HG03108 (cell line): ENCODE data around the gene NRROS.

Source experiments
- ATAC-seq: cut with Tn5 transposase; IDR thresholded peaks from one replicate; pipeline ENCODE4 v1.9.1; 2021; ENCODE audit warnings: moderate library complexity; ENCODE audit not compliant: unreplicated experiment

NRROS gene

GRCh38 chr3:196673632-196674031, 34.1 kb downstream of the NRROS start:
- no peak for ATAC-seq

GRCh38 chr3:196677353-196677752, 37.9 kb downstream of the NRROS start:
- ATAC-seq: no peak

DNA sequence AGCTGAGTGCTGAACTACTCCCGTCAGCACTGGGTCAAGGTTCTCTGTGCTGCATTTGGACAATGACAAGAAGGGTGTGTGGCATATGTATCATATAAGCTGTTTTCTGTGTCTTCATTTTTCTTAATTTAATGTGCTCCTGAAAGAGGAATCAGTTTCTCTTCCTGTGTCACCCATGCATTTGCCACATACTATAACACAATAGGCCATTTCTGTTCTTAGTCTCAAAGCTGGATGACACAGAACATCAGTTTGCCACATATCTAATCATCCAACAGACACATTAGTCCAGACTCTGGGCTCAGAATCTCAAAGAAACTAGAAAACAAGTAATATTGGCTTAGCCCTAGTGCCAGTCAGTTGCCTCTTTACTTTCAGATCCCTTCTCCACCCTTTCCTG, 38.4 kb downstream of the NRROS start:
- no peak for ATAC-seq

DNA sequence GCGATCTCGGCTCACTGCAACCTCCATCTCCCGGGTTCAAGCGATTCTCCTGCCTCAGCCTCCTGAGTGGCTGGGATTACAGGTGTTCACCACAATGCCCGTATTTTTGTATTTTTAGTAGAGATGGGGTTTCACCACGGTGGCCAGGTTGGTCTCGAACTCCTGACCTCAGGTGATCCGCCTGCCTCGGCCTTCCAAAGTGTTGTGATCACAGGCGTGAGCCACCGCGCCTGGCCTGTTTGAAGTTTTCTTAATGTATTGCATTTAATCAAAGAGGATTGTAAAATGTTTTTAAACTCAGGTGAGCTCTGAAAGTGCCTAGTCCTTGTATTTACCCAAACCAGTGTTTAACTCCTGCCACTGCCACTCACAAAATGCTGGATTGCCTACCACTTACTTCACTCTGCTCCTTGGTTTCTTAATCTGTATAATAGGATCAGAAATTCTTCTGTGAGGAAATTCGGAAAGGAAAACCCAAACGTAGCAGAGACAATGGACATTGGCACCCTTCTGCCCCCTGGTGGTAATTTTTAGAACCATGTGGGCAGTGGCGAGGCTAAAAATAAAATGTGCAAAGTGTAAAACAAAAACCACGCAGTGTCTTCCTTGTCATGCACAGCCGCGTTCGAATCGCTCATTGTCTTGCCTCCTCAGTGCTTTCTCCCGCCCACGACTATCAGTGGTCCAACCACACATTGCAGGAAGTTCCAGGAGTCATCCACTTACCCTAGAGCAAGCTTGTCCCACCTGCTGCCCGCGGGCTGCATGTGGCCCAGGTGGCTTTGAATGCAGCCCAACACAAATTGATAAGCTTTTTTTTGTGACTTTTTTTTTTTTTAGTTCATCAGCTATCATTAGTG, 45.3 kb downstream of the NRROS start:
- ATAC-seq: peak; percentile 79

GRCh38 chr3:196686436-196686835, 46.9 kb downstream of the NRROS start:
- no peak for ATAC-seq

- ATAC-seq: no peak
Observed at GRCh38 chr3:196688349-196688748, 48.9 kb downstream of the NRROS start.

GRCh38 chr3:196689941-196690660, 50.6 kb downstream of the NRROS start:
- no peak for ATAC-seq

- no peak for ATAC-seq
Observed at GRCh38 chr3:196691386-196691785, 51.9 kb downstream of the NRROS start.

DNA sequence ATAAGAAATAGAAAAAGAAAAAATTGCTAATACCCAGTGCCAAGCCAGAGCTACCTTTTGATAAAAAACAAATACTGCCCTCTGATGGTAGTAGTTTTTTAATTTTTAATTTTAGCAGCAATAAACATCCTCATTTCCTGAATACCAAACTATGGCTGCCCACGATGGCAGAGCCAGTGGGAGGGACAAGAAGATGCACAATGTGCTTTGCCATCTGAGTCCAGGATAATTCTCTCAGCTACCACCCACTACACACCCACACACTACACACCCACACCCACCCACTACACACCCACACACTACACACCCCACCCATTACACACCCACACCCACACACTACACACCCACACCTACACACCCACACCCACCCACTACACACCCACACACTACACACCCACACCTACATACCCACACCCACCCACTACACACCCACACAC, 54.7 kb downstream of the NRROS start:
- no peak for ATAC-seq

DNA sequence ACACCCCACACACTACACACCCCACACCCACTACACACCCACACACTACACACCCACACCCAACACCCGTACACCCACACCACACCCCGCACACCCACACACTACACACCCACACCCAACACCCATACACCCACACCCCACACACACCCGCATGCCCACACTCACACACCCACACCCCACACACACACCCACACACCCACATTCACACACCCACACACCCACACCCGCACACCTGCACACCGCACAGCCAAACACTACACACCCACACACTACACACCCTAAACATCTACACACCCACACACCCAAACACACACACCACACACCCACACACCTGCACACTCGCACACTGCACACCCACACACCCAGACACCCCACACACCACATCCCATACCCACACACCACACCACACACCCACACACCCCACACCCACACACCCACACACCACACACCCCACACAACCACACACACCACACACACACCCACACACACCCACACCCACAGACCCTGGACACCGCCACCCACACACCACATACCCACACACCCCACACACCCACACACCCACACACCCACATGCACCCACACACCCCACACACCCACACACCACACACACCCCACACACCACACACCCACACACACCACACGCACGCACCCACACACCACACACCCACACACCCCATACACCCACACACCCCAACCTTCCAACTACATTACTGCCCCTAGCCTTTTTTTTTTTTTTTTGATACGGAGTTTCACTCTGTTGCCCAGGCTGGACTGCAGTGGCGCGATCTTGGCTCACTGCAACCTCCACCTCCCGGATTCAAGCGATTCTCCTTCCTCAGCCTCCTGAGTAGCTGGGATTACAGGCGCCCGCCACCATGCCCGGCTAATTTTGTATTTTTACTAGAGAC, 55.7 kb downstream of the NRROS start:
- ATAC-seq: no peak

DNA sequence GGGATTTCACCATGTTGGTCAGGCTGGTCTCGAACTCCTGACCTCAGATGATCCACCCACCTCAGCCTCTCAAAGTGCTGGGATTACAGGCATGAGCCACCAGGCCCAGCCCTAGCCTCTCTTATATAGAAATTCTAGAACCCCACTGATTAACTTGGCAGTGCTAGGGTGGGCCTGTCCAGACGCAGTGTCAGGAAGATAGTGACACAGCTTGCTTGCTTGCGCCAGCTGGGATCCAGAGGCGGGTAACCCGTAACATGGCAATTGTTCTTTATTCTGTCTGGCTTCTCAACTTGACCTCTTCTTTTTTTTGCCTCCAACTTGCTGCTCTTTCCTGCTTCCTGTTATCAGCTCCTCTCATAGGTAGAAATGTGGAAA, 56.3 kb downstream of the NRROS start:
- ATAC-seq: no peak

DNA sequence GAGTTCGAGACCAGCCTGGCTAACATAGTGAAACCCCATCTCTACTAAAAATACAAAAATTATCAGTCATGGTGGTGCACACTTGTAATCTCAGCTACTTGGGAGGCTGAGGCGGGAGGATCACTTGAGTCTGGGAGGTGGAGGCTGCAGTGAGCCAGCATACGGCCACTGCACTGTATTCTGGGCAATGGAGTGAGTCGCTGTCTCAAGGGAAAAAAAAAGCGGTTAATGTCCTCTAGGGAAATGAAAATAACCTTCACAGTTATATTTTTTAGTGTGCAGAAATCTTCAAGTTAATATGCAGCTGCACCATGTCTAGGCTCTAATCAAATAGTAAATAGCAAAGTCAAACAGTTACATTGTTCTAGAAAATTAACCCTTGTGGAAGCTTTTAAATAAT, 57.8 kb downstream of the NRROS start:
- no peak for ATAC-seq

GRCh38 chr3:196699749-196700148, 60.3 kb downstream of the NRROS start:
- ATAC-seq: no peak

DNA sequence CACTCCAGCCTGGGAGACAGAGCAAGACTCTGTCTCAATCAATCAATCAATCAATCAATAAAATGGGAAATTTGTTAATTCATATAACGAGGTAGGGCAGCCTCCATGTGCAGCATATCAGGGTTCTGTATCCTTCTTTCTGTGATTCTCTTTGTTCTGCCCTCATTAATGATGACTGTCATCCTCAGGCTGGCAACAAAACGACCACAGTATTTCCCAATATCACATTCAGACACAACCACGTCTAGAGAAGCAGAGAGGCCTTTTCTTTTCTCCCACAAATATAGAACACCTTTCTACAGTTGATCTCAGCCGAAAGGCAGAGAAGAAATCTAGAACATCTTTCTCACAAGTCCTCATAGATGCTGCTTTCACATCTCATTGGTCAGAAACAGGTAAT, 61.3 kb downstream of the NRROS start:
- no peak for ATAC-seq

DNA sequence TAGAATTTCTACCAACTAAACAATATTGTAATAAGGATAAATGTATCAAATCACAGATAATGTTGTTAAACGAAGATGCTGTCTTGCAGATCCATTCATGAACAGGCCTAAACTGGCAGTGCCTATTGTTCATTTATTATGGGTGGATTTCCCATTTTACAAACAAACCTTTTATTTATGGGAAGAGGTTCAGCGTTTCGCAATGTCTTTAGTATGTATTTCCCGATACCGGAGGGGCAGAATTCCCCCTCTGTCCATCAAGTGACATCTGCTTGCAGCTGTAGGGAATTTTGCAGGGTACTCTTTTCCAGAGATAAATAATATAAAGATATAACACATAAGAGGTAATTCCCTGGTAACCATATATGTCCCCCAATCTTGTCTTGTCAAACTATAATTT, 66.8 kb downstream of the NRROS start:
- ATAC-seq: no peak

GRCh38 chr3:196706731-196707130, 67.2 kb downstream of the NRROS start:
- ATAC-seq: no peak

DNA sequence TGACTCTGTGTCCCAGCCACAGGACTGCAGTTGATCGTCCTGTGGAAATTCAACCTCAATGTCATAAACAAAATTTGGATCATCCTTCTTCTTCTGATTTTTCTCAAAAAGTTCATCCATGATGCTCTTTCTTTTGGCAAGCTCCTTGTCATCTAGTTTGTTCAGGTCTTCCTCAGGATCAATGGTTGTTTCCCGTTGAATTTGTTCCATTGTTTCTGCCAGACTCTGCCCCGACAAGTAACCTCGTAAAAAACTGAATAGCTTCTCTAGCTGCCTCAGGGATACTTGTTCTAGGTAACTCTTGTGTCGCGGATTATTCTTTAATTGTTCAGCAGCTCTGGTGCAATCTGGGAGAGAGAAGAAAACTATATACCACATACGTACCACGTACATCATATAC, 68.1 kb downstream of the NRROS start:
- ATAC-seq: no peak

GRCh38 chr3:196708467-196708866, 69.0 kb downstream of the NRROS start:
- no peak for ATAC-seq
